Measurements from ENCODE around the gene LRP11.

The LRP11 gene

GRCh38 chr6:149859368-149859767 lies 4.8 kb downstream of the LRP11 start:
- TF ChIP-seq CTCF (IDR thresholded peaks at IDR 0.05; ENCODE audit: low read depth, low read length, missing control alignments): no peak
- H3K4me3 ChIP-seq (ENCODE audit: low read depth, low read length): no peak overlapping the region
- in situ Hi-C loops (cut with HindIII; ENCODE audit: low sequenced_read_pairs): loop anchor here (10.0 kb wide), 1 partner anchor 45 kb away; no protein-coding TSS in a partner anchor
- DNase-seq (ENCODE audit: low read depth): no peak

GRCh38 chr6:149857541-149857940 lies 6.6 kb downstream of the LRP11 start:
- no peak for TF ChIP-seq CTCF (IDR thresholded peaks at IDR 0.05; ENCODE audit: low read depth, low read length, missing control alignments)
- H3K4me3 ChIP-seq (ENCODE audit: low read depth, low read length): no peak overlapping the region
- in situ Hi-C loops (cut with HindIII; ENCODE audit: low sequenced_read_pairs): loop anchor here (10.0 kb wide), 1 partner anchor 47 kb away; no protein-coding TSS in a partner anchor
- DNase-seq (ENCODE audit: low read depth): no peak

GRCh38 chr6:149856256-149856994 lies 7.7 kb downstream of the LRP11 start:
- TF ChIP-seq CTCF (IDR thresholded peaks at IDR 0.05; ENCODE audit: low read depth, low read length, missing control alignments): no peak
- in situ Hi-C loops (cut with HindIII; ENCODE audit: low sequenced_read_pairs): loop anchor here (10.0 kb wide), 1 partner anchor 48 kb away; no protein-coding TSS in a partner anchor
- no peak for DNase-seq (ENCODE audit: low read depth)
- H3K4me3 ChIP-seq (ENCODE audit: low read depth, low read length): no peak overlapping the region

GRCh38 chr6:149855741-149856140 lies 8.4 kb downstream of the LRP11 start:
- in situ Hi-C loops (cut with HindIII; ENCODE audit: low sequenced_read_pairs): loop anchor here (10.0 kb wide), 1 partner anchor 49 kb away; no protein-coding TSS in a partner anchor
- TF ChIP-seq CTCF (IDR thresholded peaks at IDR 0.05; ENCODE audit: low read depth, low read length, missing control alignments): no peak
- peak overlapping the region; percentile 22 for H3K4me3 ChIP-seq (ENCODE audit: low read depth, low read length)
- DNase-seq (ENCODE audit: low read depth): no peak

GRCh38 chr6:149855040-149855654 lies 9.0 kb downstream of the LRP11 start:
- in situ Hi-C loops (cut with HindIII; ENCODE audit: low sequenced_read_pairs): loop anchor here (10.0 kb wide), 1 partner anchor 50 kb away; no protein-coding TSS in a partner anchor

More at GRCh38 chr6:149855040-149855654, 9.0 kb downstream of the LRP11 start:
- DNase-seq (ENCODE audit: low read depth): no peak
- H3K4me3 ChIP-seq (ENCODE audit: low read depth, low read length): peak overlapping the region; percentile 22
- no peak for TF ChIP-seq CTCF (IDR thresholded peaks at IDR 0.05; ENCODE audit: low read depth, low read length, missing control alignments)

Measured in astrocyte of the cerebellum (primary cell).